ENCODE results near the gene ELMO1.

Gene ELMO1

DNA sequence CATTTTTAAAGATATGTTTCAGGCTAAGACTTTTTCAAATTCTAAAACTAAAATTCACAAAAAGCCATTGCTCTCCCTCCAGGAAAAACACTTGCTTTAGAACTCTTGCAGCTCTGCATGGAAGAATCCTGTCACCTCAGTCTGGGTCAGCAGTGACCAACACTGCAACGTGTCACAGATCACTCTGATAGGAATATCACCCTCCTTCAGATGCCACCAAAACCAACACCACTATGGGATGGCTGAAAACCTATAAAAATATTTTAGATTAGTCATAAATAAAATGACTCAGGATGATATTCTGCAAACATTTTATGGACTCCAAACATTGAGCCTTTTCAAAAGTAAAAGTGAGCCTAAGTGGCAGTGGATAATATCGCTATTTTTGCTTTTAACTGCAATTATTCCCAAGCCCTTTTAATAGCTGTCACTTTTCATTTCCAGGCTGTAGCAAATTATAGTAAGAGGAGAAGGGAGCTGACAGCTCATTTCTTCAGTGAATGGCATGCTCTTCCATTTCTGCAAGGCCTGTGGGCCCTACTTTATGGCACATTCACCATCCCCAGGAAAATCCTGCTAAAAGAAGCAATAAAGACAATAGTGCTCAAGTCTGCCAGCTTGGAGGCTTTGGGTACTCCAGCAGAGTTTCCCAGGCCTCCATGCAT lies 21.3 kb downstream of the ELMO1 start:
- H3K4me3 ChIP-seq: no peak overlapping the region
- intact Hi-C loops (cut with DNase I; ENCODE audit: low total_unique reads): no loop called here
- no peak overlapping the region for H3K27ac ChIP-seq
- H3K9me3 ChIP-seq: no peaks in the 10 kb centered on the region
- no peak for DNase-seq
- H3K4me1 ChIP-seq: no peaks in the 10 kb centered on the region
- no peaks in the 10 kb centered on the region for H3K27me3 ChIP-seq
- H3K36me3 ChIP-seq: no peaks in the 10 kb centered on the region
- TF ChIP-seq, protein P1, sequence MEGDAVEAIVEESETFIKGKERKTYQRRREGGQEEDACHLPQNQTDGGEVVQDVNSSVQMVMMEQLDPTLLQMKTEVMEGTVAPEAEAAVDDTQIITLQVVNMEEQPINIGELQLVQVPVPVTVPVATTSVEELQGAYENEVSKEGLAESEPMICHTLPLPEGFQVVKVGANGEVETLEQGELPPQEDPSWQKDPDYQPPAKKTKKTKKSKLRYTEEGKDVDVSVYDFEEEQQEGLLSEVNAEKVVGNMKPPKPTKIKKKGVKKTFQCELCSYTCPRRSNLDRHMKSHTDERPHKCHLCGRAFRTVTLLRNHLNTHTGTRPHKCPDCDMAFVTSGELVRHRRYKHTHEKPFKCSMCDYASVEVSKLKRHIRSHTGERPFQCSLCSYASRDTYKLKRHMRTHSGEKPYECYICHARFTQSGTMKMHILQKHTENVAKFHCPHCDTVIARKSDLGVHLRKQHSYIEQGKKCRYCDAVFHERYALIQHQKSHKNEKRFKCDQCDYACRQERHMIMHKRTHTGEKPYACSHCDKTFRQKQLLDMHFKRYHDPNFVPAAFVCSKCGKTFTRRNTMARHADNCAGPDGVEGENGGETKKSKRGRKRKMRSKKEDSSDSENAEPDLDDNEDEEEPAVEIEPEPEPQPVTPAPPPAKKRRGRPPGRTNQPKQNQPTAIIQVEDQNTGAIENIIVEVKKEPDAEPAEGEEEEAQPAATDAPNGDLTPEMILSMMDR (IDR thresholded peaks at IDR 0.05): no peak

DNA sequence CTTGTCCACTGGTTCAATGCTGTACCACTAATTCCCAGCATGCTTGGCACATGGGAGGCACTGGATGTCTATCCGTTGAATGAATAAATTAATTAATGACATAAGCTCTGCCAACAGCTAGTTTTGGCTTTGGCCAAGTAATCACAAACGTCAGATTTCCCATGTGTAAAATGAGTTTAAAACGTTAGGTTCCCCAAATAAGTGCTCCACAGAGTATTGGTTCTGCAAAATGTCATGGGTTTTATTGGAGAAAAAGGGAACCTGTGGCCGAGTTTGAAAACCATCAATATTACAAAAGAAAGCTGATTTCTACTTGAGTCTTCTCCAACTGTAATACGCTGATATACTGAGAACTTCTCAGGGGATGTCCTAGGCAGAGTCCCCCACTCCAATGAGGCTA lies 23.2 kb downstream of the ELMO1 start:
- Histone ChIP-seq H3K4me3 (no peak overlapping the region), H3K27ac (no peak overlapping the region), H3K4me1 (peaks cover 0 to 9% (median 0%) of the 10 kb centered on the region in 4 donors), H3K9me3 (no peaks in the 10 kb centered on the region), H3K27me3 (no peaks in the 10 kb centered on the region), H3K36me3 (no peaks in the 10 kb centered on the region)
- DNase-seq: no peak
- intact Hi-C loops (cut with DNase I; ENCODE audit: low total_unique reads): no loop called here
- TF ChIP-seq, protein P1 (IDR thresholded peaks at IDR 0.05): no peak

DNA sequence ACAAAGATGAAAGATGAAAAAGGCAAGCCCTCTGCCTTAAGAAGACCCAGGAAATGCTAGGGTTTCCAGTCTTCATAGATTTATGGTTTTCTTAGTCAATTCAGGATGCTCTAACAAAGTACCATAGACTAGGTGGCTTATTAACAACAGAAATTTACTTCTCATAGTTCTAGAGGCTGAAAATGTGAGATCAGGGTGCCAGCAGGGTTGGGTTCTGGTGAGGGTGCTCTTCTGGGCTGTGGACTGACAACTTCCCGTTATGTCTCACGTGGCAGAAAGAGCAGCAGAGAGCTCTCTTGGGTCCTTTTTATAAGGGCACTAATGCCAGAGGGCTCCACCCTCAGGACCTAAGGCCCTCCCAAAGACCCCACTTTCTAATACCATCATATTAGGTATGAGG lies 23.7 kb downstream of the ELMO1 start:
- H3K36me3 ChIP-seq: no peaks in the 10 kb centered on the region
- H3K27ac ChIP-seq: no peak overlapping the region
- no peak overlapping the region for H3K4me3 ChIP-seq
- H3K9me3 ChIP-seq: no peaks in the 10 kb centered on the region
- intact Hi-C loops (cut with DNase I; ENCODE audit: low total_unique reads): no loop called here
- DNase-seq: no peak
- peaks cover 0 to 9% (median 0%) of the 10 kb centered on the region in 4 donors for H3K4me1 ChIP-seq
- TF ChIP-seq, protein P1 (IDR thresholded peaks at IDR 0.05): no peak
- H3K27me3 ChIP-seq: no peaks in the 10 kb centered on the region

DNA sequence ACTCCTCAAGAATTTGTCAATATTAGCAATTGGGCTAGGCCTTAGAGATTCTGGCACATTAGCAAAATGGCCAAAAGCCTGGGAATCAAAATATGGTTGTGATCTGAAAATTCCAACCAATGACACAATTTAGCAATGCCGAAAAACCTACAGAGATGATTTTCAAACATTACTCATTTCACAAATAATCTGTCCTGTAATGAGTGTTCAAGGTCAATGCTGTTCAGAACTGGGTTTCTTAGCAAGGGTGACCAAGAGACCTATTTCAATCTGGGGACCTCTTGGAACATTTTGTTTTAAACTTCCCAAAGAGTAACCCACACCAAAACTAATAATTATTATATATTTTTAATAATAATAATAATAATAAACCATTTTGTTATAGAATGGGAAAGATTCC lies 24.1 kb downstream of the ELMO1 start:
- Histone ChIP-seq H3K4me3 (no peak overlapping the region), H3K27ac (no peak overlapping the region), H3K4me1 (peaks cover 0 to 9% (median 0%) of the 10 kb centered on the region in 4 donors), H3K9me3 (no peaks in the 10 kb centered on the region), H3K27me3 (no peaks in the 10 kb centered on the region), H3K36me3 (no peaks in the 10 kb centered on the region)
- TF ChIP-seq, protein P1 (IDR thresholded peaks at IDR 0.05): no peak
- intact Hi-C loops (cut with DNase I; ENCODE audit: low total_unique reads): no loop called here
- DNase-seq: no peak

DNA sequence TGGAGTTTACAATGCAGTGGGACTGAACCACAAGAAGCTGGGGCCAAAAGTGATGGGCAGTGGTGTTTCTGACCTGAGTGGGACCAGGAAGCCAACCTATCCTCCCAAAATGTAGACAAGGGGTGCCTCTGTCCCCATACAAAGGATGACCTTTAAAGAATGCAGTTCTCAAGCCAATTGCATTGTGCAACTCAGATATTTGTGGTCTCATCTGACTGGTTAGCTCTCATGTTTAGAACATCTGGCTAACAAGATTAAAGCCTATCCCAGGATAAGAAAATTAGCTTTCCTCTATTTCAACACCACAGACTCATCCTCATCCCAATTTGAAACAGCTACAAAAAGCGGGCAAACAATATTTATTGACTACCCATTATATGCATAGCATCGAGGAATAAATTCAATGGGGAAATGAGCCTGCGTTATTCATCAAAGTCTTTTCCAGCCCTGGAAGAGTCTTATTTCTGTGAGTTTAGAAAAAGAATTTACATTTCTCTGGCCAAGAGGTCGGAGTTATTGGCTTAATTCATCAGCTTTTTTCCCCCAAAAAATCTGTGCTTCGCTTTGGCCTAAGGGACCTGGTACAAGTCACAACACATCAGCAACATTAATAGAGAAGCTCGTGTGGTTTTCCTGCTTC lies 26.7 kb downstream of the ELMO1 start:
- DNase-seq: no peak
- H3K9me3 ChIP-seq: no peaks in the 10 kb centered on the region
- no peaks in the 10 kb centered on the region for H3K36me3 ChIP-seq
- H3K27ac ChIP-seq: no peak overlapping the region
- no peak overlapping the region for H3K4me3 ChIP-seq
- intact Hi-C loops (cut with DNase I; ENCODE audit: low total_unique reads): no loop called here
- TF ChIP-seq, protein P1 (IDR thresholded peaks at IDR 0.05): no peak
- no peaks in the 10 kb centered on the region for H3K27me3 ChIP-seq
- peaks cover 0 to 9% (median 0%) of the 10 kb centered on the region in 4 donors for H3K4me1 ChIP-seq

Data from tibial artery (tissue), 4 donors.